Gastroesophageal sphincter (tissue), 4 donors: ENCODE measurements around the gene PCK1. TPM values are rescaled to one million over a fixed set of nuclear protein-coding genes. Genes with fewer than 3 reads are reported as not detected.
A peak's percentile ranks its signal among the peaks of the same experiment; 100 is the strongest.

Experiments
- ATAC-seq: fragments of 150-250 bp; one replicate; pipeline ENCODE4 v1.9.1; 2016; ENCODE audit warnings: mild to moderate bottlenecking, moderate library complexity
- H3K27ac ChIP-seq, 4 donors: fragments of 200-600 bp; sonication (generic) in 3 of 4; 1 replicate in 3 of 4; 2 replicates in 1 of 4; pipeline ENCODE4 v1.5.1; 2016 to 2019
- H3K27me3 ChIP-seq: fragments of 200-600 bp; sonication (generic); one replicate; pipeline ENCODE4 v1.5.1; 2019
- H3K36me3 ChIP-seq, 2 donors: fragments of 200-600 bp; sonication (generic); one replicate each; pipeline ENCODE4 v1.5.1; 2019; ENCODE audit warnings: control low read depth in 1 of 2
- H3K4me1 ChIP-seq, 3 donors: fragments of 200-600 bp; sonication (generic); 1 replicate in 2 of 3; 2 replicates in 1 of 3; pipeline ENCODE4 v1.5.1; 2016 to 2019; ENCODE audit warnings: control low read depth in 2 of 3
- H3K4me3 ChIP-seq, 2 donors: fragments of 200-600 bp; sonication (generic); one replicate each; pipeline ENCODE4 v1.5.1; 2019; ENCODE audit warnings: mild to moderate bottlenecking in 1 of 2, moderate library complexity in 1 of 2
- H3K9me3 ChIP-seq, 3 donors: fragments of 200-600 bp; sonication (generic); one replicate each; pipeline ENCODE4 v1.5.1; 2017 to 2019; ENCODE audit warnings: control low read depth in 2 of 3
- EP300 ChIP-seq: sonication (generic); formaldehyde crosslinking; IDR thresholded peaks from one replicate; pipeline ENCODE4 v1.6.1; 2017; ENCODE audit warnings: antibody characterized with exemption, mild to moderate bottlenecking
- POLR2A ChIP-seq, 2 donors: fragments of 450-650 bp; IDR thresholded peaks; one replicate each; pipeline ENCODE4 v1.6.1; 2017; ENCODE audit warnings: antibody characterized with exemption in 2 of 2, mild to moderate bottlenecking in 2 of 2, moderate library complexity in 1 of 2
- POLR2AphosphoS5 ChIP-seq: sonication (generic); formaldehyde crosslinking; IDR thresholded peaks from one replicate; pipeline ENCODE4 v1.6.1; 2017; ENCODE audit warnings: antibody characterized with exemption
- WGBS, 2 donors: methylation state at CpG; one replicate each; pipeline ENCODE4 v1.1.5; 2018; ENCODE audit warnings: low coverage in 1 of 2; 5-methylcytosine and 5-hydroxymethylcytosine counted together
- total RNA-seq, 4 donors: library from RNA; depleted of rRNA; stranded (reverse); fragments of >200 nt; gene quantifications; one replicate each; pipeline ENCODE4 v1.1.0, GENCODE V29; 2016
- TF ChIP-seq, protein P1 (sequence below), 4 experiments: fragments of 200-600 bp in 2 of 4; fragments of 450-650 bp in 2 of 4; sonication (generic) in 1 of 4; IDR thresholded peaks; one replicate each; pipeline ENCODE4 v1.5.1; 2017 to 2019; ENCODE audit warnings: antibody characterized with exemption in 4 of 4, mild to moderate bottlenecking in 2 of 4, moderate library complexity in 2 of 4

PCK1 gene
- total RNA-seq, 4 donors from 2014 or later: 0.15 to 3.2 (median 0.23) TPM

DNA sequence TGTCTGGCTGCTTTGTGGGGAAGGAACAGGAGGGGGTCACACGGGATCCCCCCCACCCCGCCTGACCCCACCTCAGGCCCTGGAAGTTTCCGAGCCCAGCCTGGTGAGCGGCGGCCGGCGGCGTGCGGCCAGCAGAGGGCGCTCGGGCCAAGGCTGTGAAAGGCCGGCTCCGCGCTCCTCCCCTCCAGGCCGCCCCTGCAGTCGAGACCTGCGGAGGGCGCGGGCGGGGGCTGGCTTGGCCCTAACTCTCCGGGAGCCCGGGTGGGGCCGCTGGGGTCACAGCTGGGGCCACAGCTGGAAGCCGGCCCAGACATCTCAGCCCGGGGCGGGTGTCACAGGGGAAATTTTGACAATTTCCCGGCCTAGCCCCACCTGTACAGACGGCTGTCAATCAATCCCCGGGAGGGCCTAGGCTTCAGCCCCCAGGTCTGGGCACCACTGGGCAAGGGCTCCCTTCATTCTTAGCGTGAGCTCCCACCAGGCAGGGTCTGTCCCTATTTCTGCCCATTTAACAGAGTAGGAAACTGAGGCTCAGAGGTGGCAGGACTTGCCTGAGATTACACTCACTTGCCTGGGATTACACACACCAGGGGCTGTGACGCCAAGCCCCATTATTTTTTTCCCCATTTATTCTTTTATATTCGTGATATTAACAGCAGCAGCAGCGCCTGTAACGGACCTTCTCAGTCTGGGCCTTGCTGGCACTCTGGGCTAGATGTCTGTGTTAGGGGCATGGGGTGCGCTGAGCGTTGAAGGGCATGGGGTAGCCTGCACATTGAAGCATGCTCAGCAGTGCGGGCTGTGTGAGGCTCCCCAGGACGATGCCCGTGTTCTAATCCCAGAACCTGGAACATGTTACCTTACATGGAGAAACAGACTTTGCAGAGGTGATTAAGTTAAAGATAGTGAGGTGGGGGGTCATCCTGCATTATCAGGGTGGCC is 36.4 kb downstream of the PCK1 start:
- no peak for TF ChIP-seq POLR2A (IDR thresholded peaks at IDR 0.05)
- TF ChIP-seq, protein P1, sequence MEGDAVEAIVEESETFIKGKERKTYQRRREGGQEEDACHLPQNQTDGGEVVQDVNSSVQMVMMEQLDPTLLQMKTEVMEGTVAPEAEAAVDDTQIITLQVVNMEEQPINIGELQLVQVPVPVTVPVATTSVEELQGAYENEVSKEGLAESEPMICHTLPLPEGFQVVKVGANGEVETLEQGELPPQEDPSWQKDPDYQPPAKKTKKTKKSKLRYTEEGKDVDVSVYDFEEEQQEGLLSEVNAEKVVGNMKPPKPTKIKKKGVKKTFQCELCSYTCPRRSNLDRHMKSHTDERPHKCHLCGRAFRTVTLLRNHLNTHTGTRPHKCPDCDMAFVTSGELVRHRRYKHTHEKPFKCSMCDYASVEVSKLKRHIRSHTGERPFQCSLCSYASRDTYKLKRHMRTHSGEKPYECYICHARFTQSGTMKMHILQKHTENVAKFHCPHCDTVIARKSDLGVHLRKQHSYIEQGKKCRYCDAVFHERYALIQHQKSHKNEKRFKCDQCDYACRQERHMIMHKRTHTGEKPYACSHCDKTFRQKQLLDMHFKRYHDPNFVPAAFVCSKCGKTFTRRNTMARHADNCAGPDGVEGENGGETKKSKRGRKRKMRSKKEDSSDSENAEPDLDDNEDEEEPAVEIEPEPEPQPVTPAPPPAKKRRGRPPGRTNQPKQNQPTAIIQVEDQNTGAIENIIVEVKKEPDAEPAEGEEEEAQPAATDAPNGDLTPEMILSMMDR (IDR thresholded peaks at IDR 0.05): peak; percentile 92 to 98 (median 96)

DNA sequence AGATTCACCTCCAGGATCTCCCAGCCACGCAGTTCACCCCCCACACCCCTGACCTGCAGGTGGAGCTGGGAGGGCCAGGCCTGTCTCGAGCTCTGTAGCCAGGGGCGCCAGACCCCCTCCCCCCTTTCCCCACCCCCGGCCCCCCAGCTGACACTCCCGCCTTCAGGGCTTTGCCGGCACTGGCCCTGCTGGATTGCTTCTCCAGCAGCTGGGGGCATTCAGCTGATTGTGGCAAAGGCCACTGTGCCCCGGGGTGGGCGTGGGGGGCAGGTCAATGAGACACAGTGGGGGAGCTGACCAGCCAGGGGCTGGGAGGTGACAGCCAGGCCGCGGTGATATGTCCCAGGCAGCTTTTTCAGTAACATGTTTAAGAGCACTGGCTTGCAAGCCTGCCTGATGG is 37.1 kb downstream of the PCK1 start:
- Histone ChIP-seq H3K27ac (no peak overlapping the region), H3K4me1 (peaks cover 0 to 24% (median 5%) of the 10 kb centered on the region in 3 donors), H3K4me3 (no peak overlapping the region), H3K36me3 (no peaks in the 10 kb centered on the region), H3K27me3 (peaks cover 8% of the 10 kb centered on the region), H3K9me3 (no peaks in the 10 kb centered on the region)
- TF ChIP-seq, protein P1 (IDR thresholded peaks at IDR 0.05): no peak
- no peak for TF ChIP-seq EP300
- no peak for TF ChIP-seq POLR2A (IDR thresholded peaks at IDR 0.05)
- no peak for TF ChIP-seq POLR2AphosphoS5
- no peak for ATAC-seq
- no CpG with 5 or more reads among the region's 10 CpGs for WGBS, 2 donors

More for the DNA sequence above, 36.4 kb downstream of the PCK1 start:
- Histone ChIP-seq H3K27me3 (peaks cover 8% of the 10 kb centered on the region), H3K4me3 (peak overlapping the region in 1 of 2 donors; percentile 23), H3K4me1 (peaks cover 0 to 24% (median 5%) of the 10 kb centered on the region in 3 donors), H3K9me3 (no peaks in the 10 kb centered on the region), H3K27ac (no peak overlapping the region), H3K36me3 (no peaks in the 10 kb centered on the region)
- peak; percentile 66 for ATAC-seq
- WGBS, 2 donors: 0 to 53% methylated on average over 4 to 13 of the region's 39 CpGs

GRCh38 chr20:57598491-57598890 is 37.6 kb downstream of the PCK1 start:
- no CpG with 5 or more reads among the region's 5 CpGs for WGBS, 2 donors
- Histone ChIP-seq H3K27ac (no peak overlapping the region), H3K9me3 (no peaks in the 10 kb centered on the region), H3K4me1 (peaks cover 0 to 20% (median 5%) of the 10 kb centered on the region in 3 donors), H3K4me3 (no peak overlapping the region), H3K27me3 (peaks cover 8% of the 10 kb centered on the region), H3K36me3 (no peaks in the 10 kb centered on the region)
- TF ChIP-seq EP300: no peak
- TF ChIP-seq POLR2AphosphoS5: no peak
- TF ChIP-seq POLR2A (IDR thresholded peaks at IDR 0.05): no peak
- TF ChIP-seq, protein P1 (IDR thresholded peaks at IDR 0.05): no peak
- no peak for ATAC-seq

- Histone ChIP-seq H3K4me3 (no peak overlapping the region), H3K27me3 (peaks cover 8% of the 10 kb centered on the region), H3K27ac (no peak overlapping the region), H3K9me3 (no peaks in the 10 kb centered on the region), H3K4me1 (peaks cover 0 to 10% (median 5%) of the 10 kb centered on the region in 3 donors), H3K36me3 (no peaks in the 10 kb centered on the region)
- no peak for ATAC-seq
- WGBS, 2 donors: 84 to 88% methylated on average over 6 to 8 of the region's 13 CpGs
- TF ChIP-seq POLR2AphosphoS5: no peak
- TF ChIP-seq EP300: no peak
- no peak for TF ChIP-seq POLR2A (IDR thresholded peaks at IDR 0.05)
- TF ChIP-seq, protein P1 (IDR thresholded peaks at IDR 0.05): no peak
These were observed 39.7 kb downstream of the PCK1 start for GRCh38 chr20:57600320-57601210.
